ENCODE results near the gene NLRP7.
"Not testable (repeated sequence)": the region's sequence is repeated elsewhere in the genome, so short reads cannot be mapped to it uniquely, and the experiment has no call there.

NLRP7 gene

DNA sequence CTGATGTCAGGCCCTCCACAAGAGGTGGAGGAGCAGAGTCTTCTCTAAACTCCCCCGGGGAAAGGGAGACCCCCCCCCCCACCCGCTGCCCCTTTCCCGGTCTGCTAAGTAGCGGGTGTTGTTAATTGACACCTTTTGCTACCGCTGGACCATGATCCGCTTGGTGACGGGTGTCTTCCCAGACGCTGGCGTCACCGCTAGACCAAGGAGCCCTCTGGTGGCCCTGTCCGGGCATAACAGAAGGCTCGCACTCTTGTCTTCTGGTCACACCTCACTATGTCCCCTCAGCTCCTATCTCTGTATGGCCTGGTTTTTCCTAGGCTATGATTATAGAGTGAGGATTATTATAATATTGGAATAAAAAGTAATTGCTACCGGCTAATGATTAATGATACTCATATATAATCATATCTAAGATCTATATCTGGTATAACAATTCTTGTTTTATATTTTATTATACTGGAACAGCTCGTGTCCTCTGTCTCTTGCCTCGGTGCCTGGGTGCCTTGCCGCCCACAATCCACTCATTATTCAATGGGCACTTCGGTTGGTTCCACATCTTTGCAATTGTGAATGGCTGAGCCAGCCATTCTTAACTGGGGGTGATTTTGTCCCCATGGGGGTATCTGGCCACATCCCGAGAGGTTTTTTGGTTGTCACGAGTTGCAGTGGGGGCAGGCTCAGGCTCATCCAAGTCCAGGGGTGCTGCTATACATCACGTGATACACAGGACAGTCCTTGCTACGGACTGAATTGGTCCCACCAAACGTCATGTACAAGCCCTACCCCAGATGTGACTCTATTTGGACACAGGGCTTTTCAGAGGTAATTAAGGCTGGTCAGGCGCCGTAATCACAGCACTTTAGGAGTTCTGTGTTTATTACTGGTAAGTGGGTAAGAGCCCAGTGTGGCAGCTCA is 27.4 kb downstream of the NLRP7 start:
- not testable (repeated sequence) for DNase-seq, ATAC-seq

DNA sequence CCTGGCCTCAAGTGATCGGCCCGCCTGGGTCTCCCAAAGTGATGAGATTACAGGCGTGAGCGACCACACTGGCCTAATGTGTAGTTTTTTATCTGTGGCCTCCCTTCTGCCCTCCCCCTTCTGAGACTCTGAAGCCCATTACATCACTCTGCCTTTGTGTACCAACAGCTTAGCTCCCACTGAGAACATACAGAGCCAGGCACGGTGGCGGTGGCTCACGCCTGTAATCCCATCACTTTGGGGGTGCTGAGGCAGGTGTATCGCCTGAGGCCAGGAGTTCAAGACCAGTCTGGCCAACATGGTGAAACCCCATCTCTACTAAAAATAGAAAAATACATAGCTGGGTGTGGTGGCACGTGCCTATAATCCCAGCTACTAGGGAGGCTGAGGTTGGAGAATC is 28.8 kb downstream of the NLRP7 start:
- no peak for DNase-seq
- ATAC-seq: no peak

DNA sequence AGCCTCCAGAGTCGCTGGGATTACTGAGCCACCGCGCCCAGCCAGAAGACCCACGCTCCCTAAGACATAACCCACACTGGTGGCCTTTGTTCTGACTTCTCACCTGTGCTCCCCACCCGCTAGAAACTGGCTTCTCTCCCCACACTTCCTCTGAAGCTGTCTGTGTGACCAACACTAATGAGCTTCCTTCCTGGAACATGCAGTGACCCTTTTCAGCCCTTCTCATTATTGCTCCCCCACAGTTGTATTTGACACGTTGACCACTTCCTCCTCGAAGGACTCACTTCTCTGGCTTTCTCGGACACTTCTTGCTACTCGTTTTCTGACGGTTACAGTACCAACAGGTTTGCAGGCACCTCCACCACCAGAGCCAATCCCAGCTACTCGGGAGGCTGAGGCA is 30.5 kb downstream of the NLRP7 start:
- ATAC-seq (no peak), DNase-seq (no peak)

DNA sequence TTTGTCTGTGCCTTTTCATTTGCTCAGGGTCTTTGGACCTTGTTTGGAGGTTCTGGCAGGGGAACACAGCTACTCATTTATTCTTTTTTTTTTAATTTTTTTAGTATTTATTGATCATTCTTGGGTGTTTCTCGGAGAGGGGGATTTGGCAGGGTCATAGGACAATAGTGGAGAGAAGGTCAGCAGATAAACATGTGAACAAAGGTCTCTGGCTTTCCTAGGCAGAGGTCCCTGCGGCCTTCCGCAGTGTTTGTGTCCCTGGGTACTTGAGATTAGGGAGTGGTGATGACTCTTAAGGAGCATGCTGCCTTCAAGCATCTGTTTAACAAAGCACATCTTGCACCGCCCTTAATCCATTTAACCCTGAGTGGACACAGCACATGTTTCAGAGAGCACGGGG is 39.4 kb downstream of the NLRP7 start:
- not testable (repeated sequence) for ATAC-seq, DNase-seq

DNA sequence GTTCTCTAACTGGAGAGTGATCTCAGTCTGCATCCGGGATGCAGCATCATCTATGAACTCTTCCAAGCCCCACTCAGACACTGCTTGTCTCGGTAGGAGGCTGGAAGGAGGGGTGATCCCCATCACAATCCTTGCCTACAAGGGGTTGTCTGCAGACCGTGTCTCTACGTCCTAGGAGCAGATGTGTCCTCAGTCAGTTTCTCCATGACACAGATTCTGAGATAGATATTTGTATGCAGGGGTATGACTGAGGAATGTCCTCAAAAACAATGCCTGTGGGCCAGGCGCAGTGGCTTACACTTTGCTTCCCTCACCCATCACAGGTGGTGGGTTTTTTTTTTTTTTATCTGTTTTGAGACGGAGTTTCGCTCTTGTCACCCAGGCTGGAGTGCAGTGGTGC is 40.5 kb downstream of the NLRP7 start:
- ATAC-seq (no peak), DNase-seq (no peak)

DNA sequence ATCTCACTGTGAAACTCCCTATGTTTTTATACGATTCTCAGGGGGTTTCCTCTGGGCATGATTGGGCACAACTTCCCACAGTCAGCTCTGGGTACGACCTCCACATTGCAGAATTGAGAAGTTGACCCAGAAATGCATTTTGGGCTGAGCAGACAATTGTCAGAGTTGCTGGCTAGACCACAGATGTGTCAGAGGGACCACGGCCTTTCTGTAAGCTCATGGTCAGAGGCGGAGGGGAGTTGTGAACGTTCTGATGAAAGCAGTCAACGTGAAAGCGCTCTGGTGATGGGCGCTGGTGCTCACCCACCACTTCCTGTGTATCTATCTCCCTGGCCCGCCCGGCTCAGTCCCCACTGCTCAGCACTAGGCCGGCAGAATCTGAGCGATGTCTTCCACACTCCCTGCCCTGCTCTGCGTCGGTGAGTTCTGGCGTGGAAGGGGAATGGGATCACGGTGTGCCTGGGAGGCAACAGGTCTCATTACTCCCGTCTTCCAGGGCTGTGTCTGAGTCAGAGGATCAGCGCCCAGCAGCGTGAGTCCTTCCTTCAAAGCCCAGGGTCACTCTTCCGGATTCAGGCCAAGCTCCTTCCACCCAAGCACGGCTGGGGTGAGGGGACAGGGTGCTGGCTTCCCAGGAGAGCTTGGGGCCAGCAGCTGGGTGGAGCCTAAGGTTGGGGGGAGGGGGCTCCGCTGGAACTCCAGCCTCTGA is 41.4 kb downstream of the NLRP7 start, which contains the start of gene NCR1:
NCR1 (plus strand) TSS at position 346 of the 709 bp plus-strand sequence; CDS start at position 386, 40 bp downstream.
- DNase-seq: peak; percentile 15
- peak; percentile 23 for ATAC-seq

DNA sequence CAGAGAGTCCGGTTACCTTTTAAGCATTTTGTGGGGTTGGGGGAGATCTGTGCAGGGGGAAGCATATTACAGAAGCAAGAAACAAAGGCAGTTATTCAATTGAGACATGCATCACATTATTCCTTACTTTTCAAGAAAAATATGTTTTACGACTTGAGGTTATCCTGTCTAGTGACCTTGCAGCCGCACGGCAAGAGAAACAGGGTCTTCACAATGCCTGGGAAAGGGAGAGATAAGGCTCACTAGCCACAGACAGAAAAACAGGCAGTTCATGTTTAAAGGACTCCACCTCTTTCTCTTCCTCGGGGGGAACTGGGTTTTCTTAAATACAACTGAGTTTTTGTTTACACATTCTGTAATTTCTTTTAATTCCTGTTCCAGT is 41.9 kb downstream of the NLRP7 start:
- no peak for DNase-seq
- ATAC-seq: no peak

DNA sequence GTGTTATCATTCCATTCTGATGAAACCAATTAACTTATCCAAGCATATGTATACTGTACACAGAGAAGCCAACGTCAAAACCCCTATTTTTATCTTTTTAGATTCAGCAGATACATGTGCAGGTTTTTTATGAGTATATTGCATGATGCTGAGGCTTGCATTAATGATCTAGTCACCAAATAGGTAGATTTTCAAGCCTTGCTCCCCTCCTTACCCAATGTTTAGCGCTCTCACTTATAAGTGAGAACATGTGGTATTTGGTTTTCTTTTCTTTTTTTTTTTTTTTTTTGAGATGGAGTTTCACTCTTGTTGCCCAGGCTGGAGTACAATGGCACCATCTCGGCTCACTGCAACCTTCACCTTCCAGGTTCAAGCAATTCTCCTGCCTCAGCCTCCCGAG is 43.1 kb downstream of the NLRP7 start:
- not testable (repeated sequence) for ATAC-seq, DNase-seq

DNA sequence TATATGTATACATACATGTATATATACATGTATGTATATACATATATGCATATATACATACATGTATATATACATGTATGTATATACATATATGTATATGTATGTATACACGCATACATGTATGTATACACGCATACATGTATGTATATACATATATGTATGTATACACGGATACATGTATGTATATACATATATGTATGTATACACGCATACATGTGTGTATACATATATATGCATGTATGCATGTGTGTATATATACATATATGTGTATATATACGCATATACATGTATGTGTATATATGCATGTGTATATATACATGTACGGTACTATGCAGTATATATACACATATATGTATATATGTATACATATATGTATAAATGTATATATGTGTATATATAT is 44.0 kb downstream of the NLRP7 start:
- no peak for DNase-seq

DNA sequence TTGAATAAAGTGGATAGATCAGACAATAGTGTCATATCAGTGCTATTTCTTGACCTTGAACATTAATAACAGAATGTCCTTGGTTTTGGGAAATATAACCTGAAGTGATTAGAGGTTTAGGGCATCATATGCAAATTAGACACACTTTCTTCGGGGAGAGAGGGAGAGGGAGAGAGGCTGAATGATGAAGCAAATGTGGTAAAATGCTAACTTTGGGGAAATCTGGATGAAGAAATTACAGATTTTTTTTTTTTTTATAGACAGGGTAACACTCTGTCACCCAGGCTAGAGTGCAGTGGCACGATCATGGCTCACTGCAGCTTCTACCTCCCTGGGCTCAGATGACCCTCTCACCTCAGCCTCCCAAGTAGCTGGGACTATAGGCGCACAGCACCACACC is 45.3 kb downstream of the NLRP7 start:
- no peak for ATAC-seq
- DNase-seq: no peak

More for the DNA sequence above, 44.0 kb downstream of the NLRP7 start:
- no peak for ATAC-seq

DNA sequence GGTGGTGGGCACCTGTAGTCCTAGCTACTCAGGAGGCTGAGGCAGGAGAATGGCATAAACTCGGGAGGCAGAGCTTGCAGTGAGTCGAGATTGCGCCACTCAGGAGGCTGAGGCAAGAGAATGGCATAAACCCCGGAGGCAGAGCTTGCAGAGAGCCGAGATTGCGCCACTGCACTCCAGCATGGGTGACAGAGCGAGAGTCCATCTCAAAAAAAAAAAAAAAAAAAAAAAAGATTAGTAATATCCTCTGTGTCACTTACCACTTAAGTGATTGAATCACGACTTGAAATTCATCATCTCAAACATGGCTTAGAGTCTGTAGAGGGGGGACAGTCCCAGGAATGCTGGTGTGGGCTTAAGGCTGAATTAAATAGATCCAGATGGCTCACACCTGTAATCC is 46.2 kb downstream of the NLRP7 start:
- not testable (repeated sequence) for DNase-seq, ATAC-seq

DNA sequence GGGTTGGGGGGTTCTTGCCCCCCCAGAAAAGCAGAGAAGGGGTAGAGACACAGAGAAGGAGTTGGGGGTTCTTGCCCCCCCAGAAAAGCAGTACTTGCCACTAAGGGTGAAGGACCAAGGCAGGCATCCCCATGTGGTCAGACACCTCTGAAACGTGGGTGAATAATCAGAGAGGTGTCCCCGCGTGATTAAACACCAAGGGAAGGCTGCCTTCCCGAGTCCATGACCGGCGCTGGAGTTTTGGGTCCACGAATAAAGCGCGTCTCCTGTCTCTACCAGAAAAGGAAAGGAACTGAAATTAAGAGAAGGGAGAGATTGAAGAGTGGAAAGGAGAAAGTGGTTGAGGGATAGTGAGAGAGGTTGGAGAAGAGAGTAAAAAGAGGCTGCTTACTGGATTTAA is 47.7 kb downstream of the NLRP7 start:
- DNase-seq, ATAC-seq: not testable (repeated sequence)

DNA sequence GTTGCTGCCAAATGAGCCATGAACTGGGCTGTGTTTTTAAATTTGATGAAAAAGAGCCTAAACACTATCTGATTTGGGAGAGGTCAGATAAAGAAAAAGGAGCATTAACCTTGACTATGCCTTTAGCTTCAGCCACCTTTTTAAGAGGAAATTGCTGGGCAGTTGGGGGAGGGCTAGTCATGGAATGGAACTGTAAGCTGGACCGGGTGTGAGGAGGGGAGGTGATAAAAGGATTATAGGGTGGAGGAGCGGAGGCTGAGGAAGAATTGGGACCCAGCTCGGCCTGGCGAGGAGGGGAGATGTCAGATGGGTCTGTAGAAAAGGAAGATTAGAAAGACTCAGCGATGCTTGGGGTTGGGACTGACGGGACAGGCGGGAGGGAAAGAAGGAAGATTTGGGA is 48.6 kb downstream of the NLRP7 start:
- not testable (repeated sequence) for ATAC-seq, DNase-seq

DNA sequence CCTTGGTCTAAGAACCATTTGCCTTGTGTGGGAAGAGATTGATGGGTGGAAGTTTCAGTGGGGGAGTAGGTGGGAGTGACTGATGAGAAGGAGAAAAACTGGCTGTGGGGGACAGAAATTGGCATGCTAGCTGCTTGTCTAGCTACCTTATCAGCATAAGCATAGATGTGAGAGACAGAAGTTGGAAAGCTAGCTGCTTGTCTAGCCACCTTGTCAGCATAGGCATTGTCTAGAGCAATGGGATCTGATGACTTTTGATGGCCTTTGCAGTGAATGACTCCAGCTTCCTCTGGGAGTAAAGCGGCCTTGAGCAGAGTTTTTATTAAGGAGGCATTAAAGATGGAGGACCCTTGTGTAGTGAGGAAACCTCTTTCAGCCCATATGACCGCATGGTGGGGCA is 51.3 kb downstream of the NLRP7 start:
- DNase-seq (no peak), ATAC-seq (no peak)

DNA sequence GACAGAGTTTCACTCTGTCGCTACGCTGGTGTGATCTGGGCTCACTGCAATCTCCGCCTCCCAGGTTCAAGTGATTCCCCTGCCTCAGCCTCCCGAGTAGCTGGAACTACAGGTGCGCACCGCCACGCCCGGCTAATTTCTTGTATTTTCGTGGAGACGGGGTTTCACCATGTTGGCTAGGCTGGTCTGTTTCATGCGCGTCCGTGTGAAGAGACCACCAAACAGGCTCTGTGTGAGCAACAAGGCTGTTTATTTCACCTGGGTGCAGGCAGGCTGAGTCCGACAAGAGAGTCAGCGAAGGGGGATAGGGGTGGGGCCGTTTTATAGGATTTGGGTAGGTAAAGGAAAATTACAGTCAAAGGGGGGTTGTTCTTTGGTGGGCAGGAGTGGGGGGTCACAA is 53.2 kb downstream of the NLRP7 start:
- DNase-seq, ATAC-seq: not testable (repeated sequence)

DNA sequence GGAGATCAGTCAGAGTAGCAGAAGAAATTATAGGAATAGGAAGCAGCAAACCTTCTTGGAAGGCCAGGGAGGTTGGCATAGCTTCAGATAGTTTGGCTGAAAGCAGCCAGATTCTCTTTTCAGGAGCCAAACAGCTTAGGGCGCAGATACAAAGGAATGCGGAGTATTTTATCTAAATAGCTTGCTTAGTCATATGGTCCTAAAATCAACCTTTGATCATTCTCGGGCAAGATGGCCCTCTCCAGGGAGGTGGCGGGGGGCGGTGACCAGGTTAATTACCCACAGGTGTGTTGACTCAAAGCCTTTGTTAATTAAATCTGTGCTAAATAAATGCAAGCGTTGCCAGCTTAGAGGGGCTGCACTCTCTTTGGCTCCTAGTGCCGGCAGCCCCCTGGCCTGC is 53.9 kb downstream of the NLRP7 start:
- DNase-seq (no peak), ATAC-seq (no peak)

DNA sequence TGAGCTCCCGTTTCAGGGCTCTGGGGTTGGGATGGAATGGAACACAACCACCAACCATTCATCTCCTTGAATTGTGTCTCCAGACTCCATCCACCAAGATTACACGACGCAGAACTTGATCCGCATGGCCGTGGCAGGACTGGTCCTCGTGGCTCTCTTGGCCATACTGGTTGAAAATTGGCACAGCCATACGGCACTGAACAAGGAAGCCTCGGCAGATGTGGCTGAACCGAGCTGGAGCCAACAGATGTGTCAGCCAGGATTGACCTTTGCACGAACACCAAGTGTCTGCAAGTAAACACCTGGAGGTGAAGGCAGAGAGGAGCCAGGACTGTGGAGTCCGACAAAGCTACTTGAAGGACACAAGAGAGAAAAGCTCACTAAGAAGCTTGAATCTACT is 57.8 kb downstream of the NLRP7 start:
- DNase-seq: no peak
- no peak for ATAC-seq

DNA sequence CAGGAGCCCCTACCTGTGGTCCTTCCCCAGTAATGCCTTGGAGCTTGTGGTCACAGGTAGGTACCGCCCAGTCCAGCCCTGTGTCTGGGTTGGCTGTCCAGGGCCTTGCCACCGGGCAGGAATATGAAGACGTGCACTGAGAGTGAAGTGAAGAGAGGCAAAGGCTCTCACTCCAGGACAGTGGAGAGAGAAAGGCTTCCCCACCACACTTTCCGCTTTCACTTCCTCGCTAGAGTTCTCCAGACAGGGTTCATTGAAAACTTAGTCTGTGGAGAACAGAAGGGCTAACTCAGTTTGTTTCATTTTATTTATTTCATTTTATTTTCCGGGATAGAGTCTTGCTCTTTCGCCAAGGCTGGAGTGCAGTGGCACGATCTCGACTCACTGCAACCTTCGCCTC is 59.1 kb downstream of the NLRP7 start:
- no peak for ATAC-seq
- no peak for DNase-seq

DNA sequence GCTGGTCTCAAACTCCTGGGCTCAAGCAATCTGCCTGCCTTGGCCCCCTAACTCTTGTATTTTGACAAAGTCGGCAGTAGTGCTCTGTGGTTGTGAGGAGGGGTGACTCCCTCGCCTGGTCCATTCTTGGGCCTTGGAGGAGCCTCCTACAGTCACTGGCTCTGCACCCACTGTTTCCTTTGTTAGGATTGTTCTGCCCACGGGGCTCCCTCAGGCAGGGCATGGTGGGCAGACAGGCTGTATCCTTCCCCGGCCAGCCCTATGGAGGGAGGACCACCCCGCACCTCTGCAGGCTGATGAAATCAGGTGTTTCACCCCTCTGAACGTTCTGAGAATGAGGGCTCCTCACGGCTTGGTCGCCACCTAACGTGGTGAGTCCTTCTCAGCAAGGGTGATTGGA is 64.1 kb downstream of the NLRP7 start:
- ATAC-seq: no peak
- DNase-seq: no peak

DNA sequence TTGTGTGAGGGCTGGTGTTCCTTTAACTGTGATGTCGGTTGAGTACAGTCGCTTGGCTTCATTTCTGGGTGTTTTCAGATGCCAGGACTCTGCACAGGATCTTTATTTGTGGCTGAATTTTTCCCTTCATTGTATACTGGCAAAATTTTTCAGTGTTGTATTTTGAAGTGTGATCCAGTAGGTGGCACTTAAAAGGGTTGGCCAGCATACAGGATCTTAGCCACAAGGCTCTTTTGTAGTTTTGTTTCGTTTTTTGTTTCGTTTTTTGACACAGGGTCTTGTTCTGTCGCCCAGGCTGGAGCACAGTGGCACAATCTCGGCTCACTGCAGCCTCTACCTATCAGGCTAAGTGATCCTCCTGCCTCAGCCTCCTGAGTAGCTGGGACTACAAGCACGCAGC is 64.6 kb downstream of the NLRP7 start:
- no peak for DNase-seq
- ATAC-seq: no peak

DNA sequence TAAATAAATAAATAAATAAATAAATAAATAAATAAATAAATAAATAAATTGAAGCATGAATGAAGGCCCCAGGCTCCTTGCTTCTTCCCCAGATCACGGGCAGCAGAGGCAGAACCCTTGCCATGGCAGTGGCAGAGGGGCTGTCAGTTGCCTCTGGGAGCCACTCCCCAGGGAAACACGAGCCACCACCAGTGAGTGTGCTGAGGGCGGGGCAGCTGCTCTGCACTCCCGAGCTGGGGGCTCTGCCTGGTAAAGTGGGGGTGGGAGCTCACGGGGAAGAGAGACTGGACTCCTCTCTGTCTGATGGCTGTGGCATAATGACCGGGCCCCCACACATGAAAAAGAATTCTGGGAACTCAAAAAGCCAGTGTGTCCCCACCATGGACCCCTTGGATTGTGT is 65.4 kb downstream of the NLRP7 start:
- DNase-seq: no peak
- ATAC-seq: no peak

DNA sequence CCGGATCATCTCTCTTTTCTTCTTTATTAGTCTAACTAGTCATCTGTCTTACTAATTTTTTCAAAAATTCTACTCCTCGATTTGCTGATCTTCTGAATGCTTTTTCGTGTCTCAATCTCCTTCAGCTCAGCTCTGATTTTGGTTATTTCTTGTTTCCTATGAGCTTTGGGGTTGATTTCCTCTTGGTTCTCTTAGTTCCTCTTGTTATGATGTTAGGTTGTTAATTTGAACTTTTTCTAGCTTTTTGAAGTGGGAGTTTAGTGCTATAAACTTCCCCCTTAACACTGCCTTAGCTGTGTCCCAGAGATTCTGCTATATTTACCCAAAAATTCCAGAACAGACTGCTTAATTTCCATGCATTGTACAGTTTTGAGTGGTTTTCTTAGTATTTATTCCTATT is 69.9 kb downstream of the NLRP7 start:
- ATAC-seq: no peak

DNA sequence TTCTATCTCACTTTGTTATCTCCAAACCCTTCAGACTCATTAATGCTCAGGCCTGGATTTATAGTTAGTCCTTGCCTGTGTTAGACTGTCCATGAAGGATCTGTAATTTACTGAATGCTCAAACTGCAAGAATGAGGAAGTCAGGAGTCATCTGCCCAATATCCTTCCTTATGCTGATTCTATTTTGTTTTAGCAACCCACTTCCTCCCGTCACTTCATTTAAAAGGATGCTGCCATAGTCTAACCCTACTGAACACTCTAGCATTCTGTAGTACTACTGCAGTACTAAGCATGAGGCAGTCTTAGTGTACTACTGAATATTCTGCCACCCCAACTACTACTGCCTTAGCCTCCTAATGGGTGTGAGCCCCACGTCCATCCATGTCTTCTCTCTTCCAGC is 71.8 kb downstream of the NLRP7 start:
- DNase-seq (no peak), ATAC-seq (no peak)

More for the DNA sequence above, 69.9 kb downstream of the NLRP7 start:
- DNase-seq: no peak
